ENCODE results near the gene MCM10. TPM values are rescaled to one million over a fixed set of nuclear protein-coding genes. Genes with fewer than 3 reads are reported as not detected.

Gene MCM10
- total and polyA plus RNA-seq, 2 experiments from 2014 or later, result 38.2 to 43.0 TPM

- H3K4me3 Mint-ChIP-seq, result no peak overlapping the region
- H3K4me1 Mint-ChIP-seq, result 0 out of 3 replicates have a peak, but pooled peaks cover 3% of the 10 kb centered on the region
- ATAC-seq (no peak), DNase-seq (ENCODE audit: low spot score) (no peak)
- no peaks in the 10 kb centered on the region for H3K4me1 ChIP-seq (ENCODE audit: insufficient read depth)
- peaks cover 2% of the 10 kb centered on the region for H3K27me3 Mint-ChIP-seq (ENCODE audit: insufficient read depth, low read depth, poor library complexity)
- no peaks in the 10 kb centered on the region for H3K79me2 ChIP-seq (replicated peaks; ENCODE audit: insufficient read depth)
- no peak overlapping the region for H3K27ac ChIP-seq (ENCODE audit: low read depth)
- H3K27ac Mint-ChIP-seq, result no peak overlapping the region
- H3K27me3 ChIP-seq (ENCODE audit: insufficient read depth), result no peaks in the 10 kb centered on the region
- H3K36me3 ChIP-seq (ENCODE audit: insufficient read depth), result no peaks in the 10 kb centered on the region; the same call in 1 of the 2 replicates
- H3K4me2 ChIP-seq, result no peak overlapping the region
- H3K36me3 Mint-ChIP-seq (ENCODE audit: low read depth), result peaks cover 4% of the 10 kb centered on the region; the same call in 1 of the 3 replicates
- TF ChIP-seq ZNF462 (CRISPR knock-in tag; IDR thresholded peaks at IDR 0.05) (no peak), NANOG (IDR thresholded peaks at IDR 0.05; ENCODE audit: borderline replicate concordance) (no peak), ZNF114 (CRISPR knock-in tag; IDR thresholded peaks at IDR 0.05) (no peak), EZH2phosphoT487 (IDR thresholded peaks at IDR 0.05; ENCODE audit: unreplicated experiment) (no peak), ZNF331 (CRISPR knock-in tag; IDR thresholded peaks at IDR 0.05; ENCODE audit: low read depth) (no peak), ETS1 (IDR thresholded peaks at IDR 0.05) (no peak), EZH2 (IDR thresholded peaks at IDR 0.05; ENCODE audit: low read depth, unreplicated experiment) (no peak), JUNB (IDR thresholded peaks at IDR 0.05; ENCODE audit: unreplicated experiment) (no peak), POLR2AphosphoS5 (IDR thresholded peaks at IDR 0.05; ENCODE audit: low read depth) (no peak), STAT1 (IDR thresholded peaks at IDR 0.05; ENCODE audit: unreplicated experiment) (no peak), CREB1 (CRISPR knock-in tag; IDR thresholded peaks at IDR 0.05; ENCODE audit: low read depth) (no peak), CTCF (conservative IDR thresholded peaks at IDR 0.05; ENCODE audit: low read depth in 2 of 2) (no peak), REST (IDR thresholded peaks at IDR 0.05; ENCODE audit: unreplicated experiment) (no peak)
- H3K9me2 ChIP-seq (ENCODE audit: insufficient read depth), result no peaks in the 10 kb centered on the region
- peaks cover 6% of the 10 kb centered on the region; the same call in 1 of the 2 replicates for H3F3A ChIP-seq (replicated peaks; ENCODE audit: low read depth)
- no peaks in the 10 kb centered on the region for H3K9me3 Mint-ChIP-seq
- peaks cover 4% of the 10 kb centered on the region for H4K20me1 ChIP-seq (replicated peaks; ENCODE audit: insufficient read depth)
- H3K4me3 ChIP-seq, result no peak overlapping the region
- no peak overlapping the region for H2AFZ ChIP-seq
Measured at GRCh38 chr10:13113544-13113943, 47.8 kb upstream of the MCM10 start.

Data from GM23338 (cell line).